Neural cell (in vitro differentiated cells): ENCODE results near the gene ZNF536.

ENCODE experiments used
- CTCF ChIP-seq: fragments of 450-650 bp; IDR thresholded peaks from 2 replicates; pipeline ENCODE4 v1.5.1; 2014; ENCODE audit warnings: antibody characterized with exemption, mild to moderate bottlenecking, moderate library complexity; ENCODE audit not compliant: poor library complexity, severe bottlenecking
- POLR2AphosphoS5 ChIP-seq: IDR thresholded peaks from 2 replicates; pipeline ENCODE4 v1.6.1; 2012

- TF ChIP-seq POLR2AphosphoS5 (no peak), CTCF (no peak)
Observed at GRCh38 chr19:30492586-30493270, 120.5 kb downstream of the ZNF536 start.
